Stimulated activated CD4-positive, alpha-beta T cell treated with anti-CD3 and anti-CD28 coated beads, Interleukin-4, amount 100 ng/mL, for 1 hour (primary cell): ENCODE measurements around the gene SREBF2.
A peak's percentile ranks its signal among the peaks of the same experiment; 100 is the strongest.

Source experiments
- DNase-seq: peaks from one replicate; pipeline ENCODE4 v3.0.0-alpha.2; 2020

The SREBF2 gene

GRCh38 chr22:41909310-41910049 lies 76.6 kb downstream of the SREBF2 start:
- no peak for DNase-seq

- DNase-seq, result peak; percentile 46
These were observed 77.4 kb downstream of the SREBF2 start for GRCh38 chr22:41910050-41911000.

- DNase-seq, result peak; percentile 38
These were observed 78.2 kb downstream of the SREBF2 start for GRCh38 chr22:41911001-41911611.

DNA sequence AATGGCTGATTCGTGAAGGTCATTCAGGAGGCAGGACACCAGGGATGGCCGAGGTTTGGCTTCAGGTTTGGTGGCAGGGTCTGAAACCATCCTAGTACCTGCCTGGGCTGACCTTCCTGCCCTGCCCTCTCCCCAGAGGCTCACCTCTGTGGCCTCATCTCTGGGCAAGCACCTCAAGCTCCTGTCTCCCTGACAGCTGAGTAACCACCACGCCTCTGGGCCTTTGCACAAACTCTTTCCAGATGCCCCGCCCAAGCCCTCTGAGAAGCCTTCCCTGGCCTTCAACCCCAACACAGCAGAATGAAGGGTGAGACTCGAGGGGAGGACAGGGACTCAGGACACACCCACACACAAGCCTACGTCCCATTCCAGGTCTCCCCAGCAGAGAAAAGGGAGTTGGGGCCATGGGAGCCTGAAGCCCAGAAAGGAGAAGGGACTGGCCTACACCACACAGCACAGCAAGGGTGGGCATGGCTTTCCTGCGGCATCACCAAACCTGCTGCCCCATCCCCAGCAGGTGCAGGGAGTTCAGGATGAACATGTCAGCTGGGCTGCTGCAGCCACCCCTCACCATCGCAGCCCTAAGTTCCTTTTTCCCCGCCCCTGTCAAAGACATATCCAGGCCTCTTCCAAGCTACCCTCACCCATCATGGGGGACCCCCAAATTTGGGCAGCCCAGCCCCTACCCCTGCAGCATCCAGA lies 79.6 kb downstream of the SREBF2 start:
- no peak for DNase-seq

DNA sequence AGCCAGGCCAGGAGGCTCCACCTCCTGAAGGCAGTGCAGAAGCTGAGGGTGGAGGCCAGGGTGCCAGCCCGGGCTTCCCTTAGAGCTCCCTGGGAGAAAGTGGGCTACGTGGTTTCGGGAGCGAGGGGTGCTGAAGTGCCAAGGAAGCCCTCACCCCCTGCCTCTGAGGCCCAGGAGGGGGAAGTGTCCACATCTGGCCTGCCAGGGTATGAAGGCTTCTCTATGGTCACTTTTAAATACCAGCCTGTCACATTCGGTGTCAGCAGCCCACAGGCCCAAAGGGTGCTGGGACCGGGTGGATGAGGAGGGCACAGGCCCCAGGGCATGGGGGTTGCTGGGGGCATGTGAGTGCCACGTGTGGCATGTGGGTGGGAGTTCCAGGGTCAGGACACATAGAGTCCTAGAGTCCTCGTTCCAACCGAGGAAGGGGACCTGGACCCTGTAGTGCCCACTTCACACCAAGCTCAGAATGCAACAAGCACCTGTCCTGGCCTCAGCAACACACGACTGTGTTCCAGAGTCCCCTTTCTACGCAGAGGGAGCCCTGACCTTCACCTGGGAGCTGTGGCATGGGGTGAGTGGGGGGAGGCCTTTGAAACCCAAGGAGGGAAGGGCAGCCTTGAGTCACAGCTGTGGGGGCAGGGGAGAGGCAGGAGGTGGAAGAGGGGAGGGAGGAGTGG lies 80.3 kb downstream of the SREBF2 start:
- DNase-seq, result no peak

DNA sequence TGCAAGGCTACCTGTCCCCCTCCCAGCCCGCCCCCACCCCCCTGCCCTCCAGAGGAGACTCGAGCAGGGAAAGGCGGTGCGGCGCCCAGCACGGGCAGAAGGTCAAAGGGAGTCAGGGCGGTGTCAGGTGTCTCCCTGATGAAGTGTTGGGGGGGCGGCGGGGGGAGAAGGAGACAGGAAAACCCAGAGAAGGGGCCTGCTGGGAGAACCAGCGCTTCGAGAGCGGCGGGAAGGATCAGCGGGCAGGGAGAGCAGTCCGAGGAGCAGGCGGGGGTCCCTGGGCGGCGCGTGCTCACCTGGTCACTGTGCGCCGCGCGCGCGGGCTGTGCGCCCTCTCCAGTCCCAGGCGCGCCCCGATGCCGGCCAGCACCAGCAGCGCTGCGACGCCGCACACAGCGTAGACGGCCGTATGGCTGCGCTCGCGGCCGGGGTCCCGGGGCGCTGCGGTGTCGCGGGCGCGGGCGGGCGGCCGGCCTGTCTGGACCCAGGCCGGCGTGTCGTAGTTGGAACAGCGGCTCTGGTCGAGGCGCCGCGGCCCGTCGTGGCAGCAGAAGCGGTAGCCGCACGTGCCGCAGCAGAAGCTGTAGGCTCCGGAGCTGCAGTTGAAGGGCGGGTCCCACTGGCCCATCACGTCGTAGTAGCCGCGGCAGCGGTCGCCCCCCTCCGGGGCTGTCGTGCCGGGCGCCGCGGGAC lies 81.1 kb downstream of the SREBF2 start:
- DNase-seq, result no peak

- no peak for DNase-seq
These were observed 81.7 kb downstream of the SREBF2 start for GRCh38 chr22:41914611-41915034.

DNA sequence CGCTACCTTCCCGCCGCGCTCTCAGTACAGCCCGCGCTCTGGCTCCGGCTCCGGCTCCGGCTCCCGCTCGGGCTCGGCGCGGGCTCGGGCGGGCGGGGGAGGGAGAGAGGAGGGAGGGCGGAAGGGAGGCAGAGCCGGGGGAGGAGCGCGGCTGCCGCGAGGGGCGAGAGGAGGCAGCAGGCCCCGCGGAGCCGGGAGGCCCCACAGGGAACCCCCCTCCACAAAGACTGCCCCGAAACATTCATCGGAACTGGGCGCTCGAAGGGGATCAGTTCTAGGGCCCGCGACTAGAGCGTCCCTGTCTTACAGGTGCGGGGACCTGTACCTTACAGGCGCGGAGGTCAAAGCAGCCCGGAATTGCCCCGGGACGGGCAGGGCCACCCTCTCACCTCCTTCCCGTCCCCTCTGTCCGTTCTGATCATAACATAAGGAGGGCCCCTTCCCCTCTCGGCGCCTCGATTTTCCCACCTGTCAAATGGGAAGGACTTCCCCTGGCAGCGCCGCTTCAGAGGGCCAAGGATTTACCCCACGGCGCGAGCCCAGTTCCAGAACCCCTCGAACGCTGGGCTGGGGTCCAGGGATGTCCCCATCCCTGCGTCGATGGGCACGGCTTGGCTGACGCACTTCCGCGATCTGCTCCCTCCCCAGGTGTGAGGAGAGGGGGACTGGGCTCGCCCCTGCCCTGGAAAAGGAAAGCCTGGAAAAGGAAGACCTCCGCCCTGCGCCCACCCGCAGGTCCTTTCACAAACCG lies 82.3 kb downstream of the SREBF2 start, which contains the start of gene SHISA8:
SHISA8 (minus strand) TSS at position 40 of the 751 bp plus-strand sequence. CDS start 407 bp downstream, outside the sequence.
- DNase-seq, result peak; percentile 71

GRCh38 chr22:41915786-41916493 lies 83.0 kb downstream of the SREBF2 start:
- no peak for DNase-seq

- DNase-seq, result no peak
These were observed 83.9 kb downstream of the SREBF2 start for GRCh38 chr22:41916745-41917358.

DNA sequence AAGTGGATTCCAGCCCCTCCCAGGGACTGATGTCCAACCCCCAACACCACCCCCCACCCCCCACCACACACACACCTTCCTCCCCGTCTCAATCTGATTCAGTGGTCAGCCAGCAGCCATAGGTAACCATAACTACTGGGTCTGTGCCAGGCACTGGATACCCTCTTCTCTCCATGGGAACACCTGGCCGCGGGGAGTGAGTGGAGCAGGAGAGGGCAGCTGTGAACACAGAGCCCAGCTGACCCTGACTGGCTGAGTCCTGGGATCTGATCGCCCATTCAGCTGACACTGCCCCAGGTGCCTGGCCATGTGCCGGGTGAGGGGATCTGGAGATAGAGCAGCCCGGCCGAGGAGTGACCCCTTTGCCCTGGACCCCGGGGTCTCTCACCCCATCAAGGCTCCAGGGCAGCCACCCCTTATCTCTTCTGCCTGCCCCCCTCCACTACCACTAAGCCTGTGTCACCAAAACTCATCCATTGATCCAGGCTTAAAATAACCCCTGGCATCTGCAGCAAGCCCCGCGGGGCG lies 84.5 kb downstream of the SREBF2 start:
- no peak for DNase-seq

DNA sequence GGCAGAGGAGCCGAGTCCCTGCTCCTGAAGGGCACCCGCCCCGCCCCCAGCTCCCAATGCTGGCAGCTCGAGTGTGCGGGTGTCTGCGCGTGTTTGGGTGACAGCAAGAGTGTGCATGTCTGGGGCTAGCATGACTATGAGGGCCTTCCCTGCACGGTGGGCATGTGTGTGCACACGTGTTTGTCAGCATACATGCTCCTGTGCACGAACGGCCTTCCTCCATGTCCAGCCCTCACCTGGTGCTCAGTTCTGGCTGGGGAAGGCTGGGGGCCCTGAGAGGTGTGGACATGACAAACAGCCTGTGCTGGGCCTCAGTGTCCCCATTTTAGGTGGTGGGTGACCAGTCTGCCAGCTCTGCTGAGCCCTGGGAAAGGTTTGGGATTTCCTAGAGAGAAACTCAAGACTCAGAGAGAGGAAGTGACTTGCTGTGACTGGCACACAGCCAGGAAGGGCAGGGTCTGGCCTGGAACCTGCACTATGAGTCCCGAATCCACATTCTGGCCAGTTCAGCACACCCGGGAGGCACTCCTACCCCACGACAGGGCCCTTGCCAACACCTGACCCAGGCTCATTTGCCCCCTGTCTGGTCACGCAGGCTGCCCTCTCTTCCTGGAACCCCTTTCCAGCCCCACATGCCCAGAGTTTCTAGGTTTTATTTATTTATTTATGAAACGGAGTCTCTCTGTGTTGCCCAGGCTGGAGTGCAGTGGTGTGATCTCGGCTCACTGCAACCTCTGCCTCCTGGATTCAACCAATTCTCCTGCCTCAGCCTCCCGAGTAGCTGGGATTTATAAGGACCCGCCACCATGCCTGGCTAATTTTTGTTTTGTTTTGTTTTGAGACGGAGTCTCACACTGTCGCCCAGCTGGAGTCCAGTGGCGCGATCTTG lies 85.2 kb downstream of the SREBF2 start:
- DNase-seq, result no peak

GRCh38 chr22:41919357-41920224 lies 86.7 kb downstream of the SREBF2 start:
- peak; percentile 47 for DNase-seq

- DNase-seq, result no peak
These were observed 87.5 kb downstream of the SREBF2 start for GRCh38 chr22:41920271-41920976.

DNA sequence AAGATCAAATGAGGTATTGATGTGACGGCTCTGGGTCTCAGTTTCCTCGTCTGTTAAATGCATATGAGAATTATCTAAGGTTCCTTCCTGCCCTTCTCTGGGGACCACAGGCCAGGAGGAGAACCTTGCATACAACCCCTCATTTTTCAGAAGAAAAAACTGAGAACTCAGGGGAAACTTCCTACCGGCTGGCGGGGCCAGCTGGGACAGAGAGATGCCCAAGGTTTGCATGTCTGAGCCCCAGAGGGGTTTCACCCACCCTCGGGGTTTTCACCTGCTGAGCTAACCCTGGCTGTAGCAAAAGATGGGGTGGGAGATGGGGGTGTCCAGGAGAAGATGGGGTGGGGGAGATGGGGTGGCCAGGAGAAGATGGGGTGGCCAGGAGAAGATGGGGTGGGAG lies 89.4 kb downstream of the SREBF2 start:
- DNase-seq, result no peak

- DNase-seq, result no peak
These were observed 90.2 kb downstream of the SREBF2 start for GRCh38 chr22:41922940-41923594.
